ENCODE data around the gene PPFIA3. TPM values are rescaled to one million over a fixed set of nuclear protein-coding genes. Genes with fewer than 3 reads are reported as not detected.
A peak's percentile ranks its signal among the peaks of the same experiment; 100 is the strongest.

Gene PPFIA3
- total RNA-seq, 1 experiment from 2014 or later, result 28.1 TPM

DNA sequence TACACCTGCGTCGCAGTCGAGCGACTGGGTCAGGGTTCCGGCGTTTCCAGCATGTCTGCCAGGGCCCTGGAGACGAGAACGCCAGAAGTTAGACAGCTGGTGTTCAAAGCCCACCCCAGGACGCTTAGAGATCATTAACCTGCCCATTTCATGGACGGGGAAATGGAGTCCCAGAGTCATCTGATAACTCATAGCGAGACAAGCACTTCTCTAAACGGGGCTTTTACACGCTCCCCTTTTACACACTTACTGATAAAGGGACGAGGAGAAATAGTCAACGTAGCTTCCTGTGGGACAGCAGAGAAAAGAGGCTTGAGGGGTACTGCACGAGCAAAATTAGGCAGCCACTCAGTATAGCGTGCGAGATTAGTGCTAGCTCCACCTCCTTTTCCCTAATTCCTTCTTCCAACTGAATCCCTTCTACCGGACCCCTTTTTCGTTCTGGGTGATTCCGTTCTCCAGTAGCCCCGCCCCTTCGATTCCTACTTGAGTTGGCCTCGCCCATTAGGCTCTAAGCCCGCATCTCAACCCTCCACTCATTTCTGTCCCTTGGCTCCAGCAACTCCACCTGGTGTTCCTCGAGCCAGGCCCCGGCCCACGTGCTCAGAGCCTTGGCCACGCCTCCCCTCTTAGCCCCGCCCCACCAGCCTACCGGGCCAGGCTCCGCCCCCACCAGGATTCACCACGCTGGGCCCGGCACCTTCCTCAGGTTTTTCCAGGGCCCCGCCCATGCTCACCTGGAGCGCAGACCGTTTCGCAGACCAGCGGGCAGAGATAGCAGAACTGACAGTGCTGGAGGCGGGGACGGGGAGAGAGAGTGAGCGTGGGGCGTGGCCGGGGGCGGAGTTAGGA lies 32.1 kb downstream of the PPFIA3 start:
- intact Hi-C loops (cut with micrococcal nuclease), result loop anchor here (1.0 kb wide), 1 partner anchor 32 kb away; the partner anchor contains the start of genes C19orf73 and PPFIA3

More for the DNA sequence above, 32.1 kb downstream of the PPFIA3 start:
- Histone ChIP-seq H3K9me2 (ENCODE audit: insufficient read depth) (no peaks in the 10 kb centered on the region), H4K20me1 (ENCODE audit: insufficient read depth) (no peaks in the 10 kb centered on the region), H3K27me3 (ENCODE audit: insufficient read depth, low read length) (no peaks in the 10 kb centered on the region), H3K79me2 (ENCODE audit: insufficient read depth, low read length) (no peaks in the 10 kb centered on the region), H3K4me3 (replicated peaks in 1 of 2; ENCODE audit: low read depth in 1 of 2, low read length in 2 of 2) (peak overlapping the region; percentile 90 to 95), H3K9ac (ENCODE audit: low read length) (peak overlapping the region; percentile 98), H3K36me3 (ENCODE audit: control insufficient read depth in 1 of 2, insufficient read depth in 2 of 2, low read length in 2 of 2) (no peaks in the 10 kb centered on the region), H3K27ac (ENCODE audit: low read depth, low read length) (peak overlapping the region; percentile 94), H3K9me3 (ENCODE audit: control insufficient read depth in 1 of 2, insufficient read depth in 1 of 2, low read depth in 1 of 2, low read length in 2 of 2) (no peaks in the 10 kb centered on the region), H3K4me1 (ENCODE audit: control insufficient read depth in 1 of 2, insufficient read depth in 2 of 2, low read length in 2 of 2) (peaks cover 18 to 49% of the 10 kb centered on the region in 2 experiments), H3K4me2 (ENCODE audit: low read length) (peak overlapping the region; percentile 99), H2AFZ (ENCODE audit: low read depth, low read length, poor library complexity, severe bottlenecking) (no peak overlapping the region)
- ChIA-PET POLR2A (interaction anchor here (1.1 to 1.6 kb wide), 3 partner anchors 16 to 35 kb away, joined by 3 to 9 read pairs (median 4); no protein-coding TSS in a partner anchor), CTCF (interaction anchor here (0.5 to 3.0 kb wide), 3 partner anchors 47 to 211 kb away, joined by 5 to 17 read pairs (median 13); partner anchors contain the start of gene TEAD2), RAD21 (ENCODE audit: low non-redundant PET in 1 of 2, low total read pairs in 2 of 2, uncharacterized antibody in 2 of 2, unreplicated experiment in 2 of 2) (interaction anchor here in 1 of 2 experiments (0.7 kb wide), 1 partner anchor 90 kb away, joined by 3 read pairs; no protein-coding TSS in a partner anchor)
- ATAC-seq (peak; percentile 69), DNase-seq (ENCODE audit: low read depth, low spot score) (peak; percentile 98)
- BruUV-seq (replicated peaks), result no TSS peak
- peak; percentile 57 for TF ChIP-seq POLR2AphosphoS5 (IDR thresholded peaks at IDR 0.05; ENCODE audit: low read depth, low read length)
- TF ChIP-seq EGR1 (IDR thresholded peaks at IDR 0.05; ENCODE audit: low read depth), result peak; percentile 70; the same call in 1 of the 2 replicates
- no peak for TF ChIP-seq SRF (IDR thresholded peaks at IDR 0.05; ENCODE audit: low read depth)
- no peak for TF ChIP-seq JUND (IDR thresholded peaks at IDR 0.05)
- TF ChIP-seq, protein P1, sequence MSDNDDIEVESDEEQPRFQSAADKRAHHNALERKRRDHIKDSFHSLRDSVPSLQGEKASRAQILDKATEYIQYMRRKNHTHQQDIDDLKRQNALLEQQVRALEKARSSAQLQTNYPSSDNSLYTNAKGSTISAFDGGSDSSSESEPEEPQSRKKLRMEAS (IDR thresholded peaks at IDR 0.05), result peak; percentile 99
- TF ChIP-seq SP1 (IDR thresholded peaks at IDR 0.05; ENCODE audit: low read depth), result peak; percentile 82
- TF ChIP-seq YY1 (IDR thresholded peaks at IDR 0.05; ENCODE audit: extremely low read depth, insufficient replicate concordance, low read depth, low read length), result peak; percentile 12
- TF ChIP-seq CBX3 (IDR thresholded peaks at IDR 0.05; ENCODE audit: low read depth), result peak; percentile 51; the same call in 1 of the 2 replicates
- TF ChIP-seq CEBPB (IDR thresholded peaks at IDR 0.05; ENCODE audit: low read depth), result no peak
- TF ChIP-seq, protein P2, sequence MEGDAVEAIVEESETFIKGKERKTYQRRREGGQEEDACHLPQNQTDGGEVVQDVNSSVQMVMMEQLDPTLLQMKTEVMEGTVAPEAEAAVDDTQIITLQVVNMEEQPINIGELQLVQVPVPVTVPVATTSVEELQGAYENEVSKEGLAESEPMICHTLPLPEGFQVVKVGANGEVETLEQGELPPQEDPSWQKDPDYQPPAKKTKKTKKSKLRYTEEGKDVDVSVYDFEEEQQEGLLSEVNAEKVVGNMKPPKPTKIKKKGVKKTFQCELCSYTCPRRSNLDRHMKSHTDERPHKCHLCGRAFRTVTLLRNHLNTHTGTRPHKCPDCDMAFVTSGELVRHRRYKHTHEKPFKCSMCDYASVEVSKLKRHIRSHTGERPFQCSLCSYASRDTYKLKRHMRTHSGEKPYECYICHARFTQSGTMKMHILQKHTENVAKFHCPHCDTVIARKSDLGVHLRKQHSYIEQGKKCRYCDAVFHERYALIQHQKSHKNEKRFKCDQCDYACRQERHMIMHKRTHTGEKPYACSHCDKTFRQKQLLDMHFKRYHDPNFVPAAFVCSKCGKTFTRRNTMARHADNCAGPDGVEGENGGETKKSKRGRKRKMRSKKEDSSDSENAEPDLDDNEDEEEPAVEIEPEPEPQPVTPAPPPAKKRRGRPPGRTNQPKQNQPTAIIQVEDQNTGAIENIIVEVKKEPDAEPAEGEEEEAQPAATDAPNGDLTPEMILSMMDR (IDR thresholded peaks at IDR 0.05 in 2 of 3, conservative IDR thresholded peaks at IDR 0.05 in 1 of 3; ENCODE audit: borderline replicate concordance in 1 of 3, insufficient read depth in 1 of 3, low read depth in 2 of 3, low read length in 2 of 3), result 0 out of 6 replicates have a peak, but pooled peaks of 1 of the 3 experiments have one; percentile 2
